GM18870 (cell line): Measurements from ENCODE around the gene TGFB1I1.
A peak's percentile ranks its signal among the peaks of the same experiment; 100 is the strongest.

Experiments used
- ATAC-seq: cut with Tn5 transposase; IDR thresholded peaks from one replicate; pipeline ENCODE4 v1.9.1; 2021; ENCODE audit warnings: moderate library complexity; ENCODE audit not compliant: unreplicated experiment

TGFB1I1 gene

GRCh38 chr16:31451681-31452351, 20.1 kb upstream of the TGFB1I1 start:
- no peak for ATAC-seq

DNA sequence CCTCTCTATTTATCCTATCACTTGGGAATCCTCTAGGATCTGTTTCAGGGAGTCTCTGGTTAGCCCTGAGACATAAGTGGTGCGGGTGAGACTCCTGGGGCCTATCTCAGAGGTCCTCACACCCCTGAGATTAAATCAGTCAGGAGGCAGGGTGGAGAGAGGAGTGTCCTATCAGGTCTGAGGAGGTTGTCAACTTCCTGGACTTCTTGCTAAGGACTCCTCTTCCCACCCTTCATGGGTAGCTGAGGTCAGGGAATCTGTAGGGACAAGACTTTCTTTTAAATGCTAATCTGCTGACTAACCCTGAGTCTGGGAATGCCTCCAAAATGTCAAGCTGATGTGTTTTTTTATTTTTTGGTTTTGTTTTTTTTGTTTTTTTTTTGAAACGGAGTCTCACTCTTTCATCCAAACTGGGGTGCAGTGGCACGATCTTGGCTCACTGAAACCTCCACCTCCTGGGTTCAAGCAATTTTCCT, 19.3 kb upstream of the TGFB1I1 start:
- no peak for ATAC-seq

GRCh38 chr16:31453255-31454204, 18.4 kb upstream of the TGFB1I1 start:
- ATAC-seq, result no peak

DNA sequence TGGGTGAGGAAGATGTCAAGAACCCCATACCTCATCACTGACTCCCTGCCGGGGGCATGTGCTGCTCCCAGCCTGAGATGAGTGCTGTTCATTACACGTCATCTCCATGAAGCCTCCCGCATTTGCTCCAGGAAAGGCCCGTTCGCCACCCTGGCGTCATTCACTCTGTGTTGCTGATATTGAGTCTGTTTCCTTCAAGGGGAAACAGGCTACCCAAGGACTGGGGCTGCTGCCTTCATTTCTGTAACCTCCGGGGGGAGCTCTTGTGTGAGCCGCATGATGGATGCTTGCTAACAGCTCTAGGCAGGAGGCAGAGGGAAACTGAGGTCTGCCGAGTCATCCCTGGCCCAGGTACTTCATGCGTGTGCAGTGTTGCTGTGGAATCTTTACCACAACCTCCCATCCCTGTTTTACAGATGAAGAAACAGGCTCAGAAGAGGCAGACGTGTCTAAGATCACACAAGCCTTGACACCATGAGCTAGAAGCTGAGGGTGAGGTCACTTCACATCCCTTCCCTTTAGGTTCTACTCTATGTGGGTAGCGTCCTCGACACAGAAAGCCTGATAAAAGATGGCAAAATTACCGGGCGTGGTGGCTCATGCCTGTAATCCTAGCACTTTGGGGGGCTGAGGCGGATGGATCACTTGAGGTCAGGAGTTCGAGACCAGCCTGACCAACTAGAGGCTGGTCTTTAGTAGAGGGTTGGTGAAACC, 16.2 kb upstream of the TGFB1I1 start:
- no peak for ATAC-seq

DNA sequence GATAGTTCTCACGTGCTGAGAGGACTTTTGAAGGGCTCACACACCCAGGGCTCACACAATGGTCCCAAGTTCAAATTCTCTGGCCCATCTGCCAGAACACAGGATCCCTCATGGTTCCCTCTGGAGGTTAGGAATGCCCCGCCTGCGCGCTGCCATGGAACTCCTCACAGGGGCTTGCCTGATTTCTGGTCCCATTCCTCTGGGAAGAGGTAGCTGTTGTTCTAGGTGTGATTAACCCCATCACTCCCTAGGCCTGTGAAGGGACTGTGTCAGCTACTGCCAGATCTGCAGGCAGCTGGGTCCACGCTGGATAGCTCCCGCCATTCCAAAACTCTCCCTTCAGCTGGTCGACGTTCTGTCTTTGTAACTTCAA, 15.0 kb upstream of the TGFB1I1 start:
- ATAC-seq, result no peak

DNA sequence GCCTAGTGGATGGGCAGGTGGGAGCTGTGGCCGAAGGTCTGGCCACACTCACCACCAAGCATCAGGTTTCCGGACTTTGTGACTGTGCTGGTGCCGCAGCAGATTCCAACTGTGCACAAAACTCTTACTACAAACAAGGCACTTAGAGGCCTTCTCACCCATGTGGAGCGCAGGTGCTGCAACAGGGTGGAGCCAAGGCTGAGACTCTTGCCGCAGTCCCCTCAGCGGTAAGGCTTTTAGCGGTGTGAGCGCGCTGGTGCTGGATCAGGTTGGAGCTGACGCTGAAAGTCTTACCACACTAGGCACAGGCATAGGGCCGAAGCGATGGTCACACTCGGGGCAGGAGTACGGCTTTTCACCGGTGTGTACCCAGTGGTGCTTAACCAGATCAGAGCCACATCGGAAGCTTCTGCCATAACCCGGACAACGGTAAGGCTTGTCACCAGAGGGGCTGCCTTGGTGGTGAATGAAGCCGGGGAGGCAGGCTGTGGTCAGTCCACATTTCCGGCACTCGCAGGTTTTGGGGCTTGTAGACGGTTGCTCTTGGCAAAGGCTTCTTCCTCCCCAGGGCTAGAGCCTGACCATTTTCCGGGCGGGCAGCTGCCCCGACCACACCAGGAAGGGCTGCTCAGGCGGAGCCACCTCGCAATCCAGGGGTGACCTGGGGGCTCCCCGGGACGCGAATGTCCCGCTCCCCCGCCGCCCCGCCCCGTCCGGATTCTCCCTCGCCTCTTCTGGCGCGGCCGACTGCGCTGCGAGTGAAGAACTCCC, 13.7 kb upstream of the TGFB1I1 start:
- no peak for ATAC-seq

DNA sequence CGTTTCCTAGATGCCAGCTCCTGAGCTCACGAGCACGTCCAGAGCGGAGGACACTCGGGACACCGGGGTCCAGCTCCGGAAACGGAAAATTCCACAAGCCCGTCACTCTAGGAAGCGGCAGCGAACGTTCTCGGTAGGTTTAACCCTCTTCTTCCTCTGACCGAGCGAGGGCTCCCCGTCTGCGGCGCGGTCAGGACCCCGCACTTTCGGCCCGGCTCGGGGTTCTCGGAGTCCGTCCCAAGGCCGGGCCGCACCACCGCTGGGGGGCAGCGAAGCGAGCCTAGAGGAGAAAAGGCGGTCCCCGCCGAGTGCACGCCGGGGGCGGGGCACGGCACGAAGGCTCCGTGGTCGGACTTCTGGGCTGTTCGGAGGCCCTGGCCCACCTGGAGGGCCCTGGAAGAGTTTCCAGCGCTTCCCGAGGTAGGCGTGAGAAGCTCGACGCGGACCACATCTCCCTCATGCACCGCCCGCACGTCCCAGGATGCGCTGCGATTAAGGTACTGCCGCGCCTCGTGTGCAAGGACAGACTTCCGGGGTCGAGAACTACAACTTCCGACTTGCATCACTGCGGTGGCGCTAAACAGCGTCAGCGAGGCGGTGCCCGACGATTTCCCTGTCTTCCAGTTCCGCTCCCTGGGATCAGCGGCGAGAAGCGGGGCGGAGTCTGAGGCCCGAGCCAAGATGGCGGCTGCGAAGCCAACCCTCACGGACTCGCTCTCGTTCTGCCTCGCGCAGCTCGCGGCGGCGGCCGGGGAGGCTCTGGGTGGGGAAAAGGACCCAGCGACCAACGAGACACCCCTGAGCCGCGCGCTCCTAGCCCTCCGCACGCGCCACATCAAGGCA, 12.9 kb upstream of the TGFB1I1 start, which contains the start of gene ARMC5:
ARMC5 (plus strand) TSS at position 658 of the 843 bp plus-strand sequence; CDS start at position 682, 24 bp downstream.
- peak; percentile 82 for ATAC-seq

DNA sequence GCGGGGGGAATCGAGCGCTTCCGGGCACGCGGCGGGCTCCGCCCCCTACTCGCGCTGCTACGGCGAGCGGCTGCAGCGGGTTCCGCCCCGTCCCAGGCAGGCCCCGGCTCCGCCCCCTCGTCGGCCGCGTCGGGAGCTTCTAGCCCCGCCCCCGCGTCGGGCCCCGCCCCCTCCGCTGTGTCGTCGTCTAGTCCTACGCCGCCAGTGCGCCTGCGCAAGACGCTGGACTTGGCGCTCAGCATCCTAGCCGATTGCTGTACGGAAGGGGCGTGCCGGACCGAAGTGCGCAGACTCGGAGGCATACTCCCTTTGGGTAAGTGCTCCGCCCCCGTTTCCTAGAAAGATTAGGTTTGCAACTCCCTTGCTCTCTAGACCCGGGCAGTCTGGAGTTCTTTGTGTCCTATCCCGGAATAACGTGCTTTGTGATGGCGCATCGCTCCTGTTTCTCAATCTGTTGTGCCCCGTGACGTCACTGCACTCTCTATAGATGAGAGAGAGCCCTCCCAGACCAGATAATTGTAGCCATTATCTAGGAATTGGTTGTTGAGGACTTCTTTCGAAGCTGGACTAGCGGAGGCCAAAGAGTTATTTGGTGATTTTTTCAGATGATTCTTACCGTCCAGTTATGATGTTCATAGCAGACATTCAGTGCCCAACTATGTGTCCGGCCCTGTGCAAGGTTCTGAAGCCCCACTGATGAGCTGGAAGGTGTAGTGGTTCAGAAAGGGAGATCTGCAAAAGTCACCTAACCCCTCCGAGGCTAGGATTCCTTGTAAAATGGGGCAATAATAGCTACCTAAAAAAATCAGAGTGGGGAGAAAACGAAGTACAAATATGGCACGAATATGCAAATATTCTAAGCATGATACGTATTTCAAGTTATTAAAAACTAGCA, 12.0 kb upstream of the TGFB1I1 start:
- peak; percentile 54 for ATAC-seq

GRCh38 chr16:31460582-31461002, 11.4 kb upstream of the TGFB1I1 start:
- no peak for ATAC-seq

- no peak for ATAC-seq
Measured at GRCh38 chr16:31461201-31461920, 10.6 kb upstream of the TGFB1I1 start.

GRCh38 chr16:31461921-31462804, 9.8 kb upstream of the TGFB1I1 start:
- no peak for ATAC-seq

DNA sequence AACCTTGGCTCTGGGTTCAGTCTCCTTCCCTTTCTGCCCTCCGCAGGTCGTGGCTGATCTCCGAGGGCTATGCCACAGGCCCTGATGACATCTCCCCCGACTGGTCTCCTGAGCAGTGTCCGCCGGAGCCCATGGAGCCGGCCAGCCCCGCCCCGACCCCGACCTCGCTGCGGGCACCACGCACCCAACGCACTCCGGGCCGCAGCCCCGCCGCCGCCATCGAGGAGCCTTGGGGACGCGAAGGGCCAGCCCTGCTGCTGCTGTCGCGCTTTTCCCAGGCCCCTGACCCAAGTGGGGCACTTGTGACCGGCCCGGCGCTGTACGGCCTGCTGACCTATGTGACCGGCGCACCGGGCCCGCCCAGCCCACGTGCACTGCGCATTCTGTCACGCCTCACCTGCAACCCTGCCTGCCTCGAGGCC, 7.6 kb upstream of the TGFB1I1 start:
- ATAC-seq, result no peak

DNA sequence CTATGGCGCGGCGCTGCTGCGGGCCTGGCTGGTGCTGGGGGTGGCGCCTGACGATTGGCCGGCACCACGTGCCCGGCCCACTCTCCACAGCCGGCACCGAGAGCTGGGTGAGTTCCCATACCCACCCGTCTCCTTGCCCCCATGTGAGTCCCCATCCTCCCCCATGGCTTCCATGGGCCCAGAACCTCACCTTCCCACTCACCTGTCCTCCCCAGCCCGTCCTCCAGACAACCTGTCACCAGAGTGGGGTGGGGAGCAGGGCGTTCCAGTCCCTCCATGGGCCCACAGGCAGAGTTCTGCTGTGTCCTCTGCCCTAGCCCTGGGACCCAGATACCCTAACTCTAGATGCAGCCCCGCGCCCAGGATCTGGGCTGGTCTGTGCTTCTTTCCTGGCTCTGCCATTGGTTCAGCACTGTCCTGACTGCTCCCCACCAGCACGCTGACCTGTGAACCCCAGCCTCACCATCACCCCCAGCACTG, 7.1 kb upstream of the TGFB1I1 start:
- no peak for ATAC-seq

DNA sequence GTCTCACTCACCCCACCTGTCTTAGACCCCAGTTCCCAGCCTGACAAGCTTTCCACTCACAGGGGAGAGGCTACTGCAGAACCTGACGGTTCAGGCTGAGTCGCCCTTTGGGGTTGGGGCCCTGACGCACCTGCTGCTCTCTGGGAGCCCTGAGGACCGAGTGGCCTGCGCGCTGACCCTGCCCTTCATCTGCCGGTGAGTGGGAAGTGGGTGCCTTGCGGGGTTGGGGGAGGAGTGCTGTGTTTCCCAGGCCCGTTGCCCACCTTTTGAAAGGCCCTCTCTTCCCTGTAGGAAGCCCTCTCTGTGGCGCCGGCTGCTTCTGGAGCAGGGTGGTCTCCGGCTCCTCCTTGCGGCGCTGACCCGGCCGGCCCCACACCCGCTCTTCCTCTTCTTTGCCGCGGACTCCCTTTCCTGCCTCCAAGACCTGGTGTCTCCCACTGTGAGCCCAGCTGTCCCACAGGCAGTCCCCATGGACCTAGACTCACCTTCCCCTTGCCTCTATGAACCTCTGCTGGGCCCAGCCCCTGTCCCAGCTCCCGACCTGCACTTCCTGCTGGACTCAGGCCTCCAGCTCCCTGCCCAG, 6.1 kb upstream of the TGFB1I1 start:
- ATAC-seq, result no peak

- no peak for ATAC-seq
Measured at GRCh38 chr16:31466381-31466841, 5.5 kb upstream of the TGFB1I1 start.

GRCh38 chr16:31467151-31467773, 4.7 kb upstream of the TGFB1I1 start:
- no peak for ATAC-seq
